Measurements from ENCODE around the gene RNF186. TPM values are rescaled to one million over a fixed set of nuclear protein-coding genes. Genes with fewer than 3 reads are reported as not detected.

Gene RNF186, protein sequence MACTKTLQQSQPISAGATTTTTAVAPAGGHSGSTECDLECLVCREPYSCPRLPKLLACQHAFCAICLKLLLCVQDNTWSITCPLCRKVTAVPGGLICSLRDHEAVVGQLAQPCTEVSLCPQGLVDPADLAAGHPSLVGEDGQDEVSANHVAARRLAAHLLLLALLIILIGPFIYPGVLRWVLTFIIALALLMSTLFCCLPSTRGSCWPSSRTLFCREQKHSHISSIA
- not detected for polyA plus RNA-seq (2013, experiment 1 of 2)
- polyA plus RNA-seq (2013, experiment 2 of 2), result not detected

DNA sequence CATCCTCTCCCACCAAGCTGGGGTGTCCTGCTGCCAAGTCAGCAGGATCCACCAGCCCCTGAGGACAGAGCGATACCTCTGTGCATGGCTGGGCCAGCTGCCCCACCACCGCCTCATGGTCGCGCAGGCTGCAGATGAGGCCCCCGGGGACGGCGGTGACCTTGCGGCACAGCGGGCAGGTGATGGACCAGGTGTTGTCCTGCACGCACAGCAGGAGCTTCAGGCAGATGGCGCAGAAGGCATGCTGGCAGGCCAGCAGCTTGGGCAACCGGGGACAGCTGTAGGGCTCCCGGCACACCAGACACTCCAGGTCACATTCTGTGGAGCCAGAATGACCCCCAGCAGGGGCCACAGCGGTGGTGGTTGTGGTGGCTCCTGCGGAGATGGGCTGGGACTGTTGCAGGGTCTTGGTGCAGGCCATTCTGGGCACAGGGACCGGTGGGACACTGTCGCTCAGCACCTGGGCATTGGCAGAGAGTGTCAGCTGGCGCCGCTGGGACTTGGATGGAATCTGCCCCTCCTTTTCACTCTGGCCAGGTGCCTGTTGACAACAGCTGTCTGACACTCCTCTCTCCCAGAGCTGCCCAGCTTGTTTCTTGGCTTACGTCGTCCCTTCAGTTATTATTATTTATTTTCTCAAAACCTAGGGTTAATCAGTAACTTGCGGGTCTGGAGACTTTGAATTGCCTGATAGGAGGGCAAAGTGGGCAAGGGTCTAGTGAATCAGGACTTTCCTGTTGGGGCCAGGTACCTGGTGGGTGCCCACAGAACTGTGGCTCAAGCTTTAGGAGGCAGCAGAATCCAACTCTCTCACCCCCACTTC, at the start of gene RNF186:
RNF186 (minus strand) TSS at position 603 of the 823 bp plus-strand sequence; CDS start at position 421, 182 bp downstream.
- H3K36me3 ChIP-seq (ENCODE audit: control insufficient read depth, insufficient read depth, low read length), result no peaks in the 10 kb centered on the region
- H3K9me3 ChIP-seq (ENCODE audit: control insufficient read depth, low read length), result no peaks in the 10 kb centered on the region
- no peak within 1 kb of the TSS for H3K4me3 ChIP-seq (ENCODE audit: extremely low read depth, insufficient read depth, low read length, poor library complexity, severe bottlenecking)
- WGBS, 2 experiments (ENCODE audit: insufficient coverage in 2 of 2), result 90 to 94% methylated on average over 19 of the region's 22 CpGs
- H3K4me1 ChIP-seq (ENCODE audit: control insufficient read depth, insufficient read depth, low read length, poor library complexity, severe bottlenecking), result peaks cover 4% of the 10 kb centered on the region
- H3K27ac ChIP-seq (ENCODE audit: low read depth, low read length, severe bottlenecking), result no peak within 1 kb of the TSS

GRCh38 chr1:19864570-19865160, 49.6 kb upstream of the RNF186 start:
- Histone ChIP-seq H3K4me1 (ENCODE audit: control insufficient read depth, insufficient read depth, low read length, poor library complexity, severe bottlenecking) (peaks cover 37% of the 10 kb centered on the region), H3K4me3 (ENCODE audit: extremely low read depth, insufficient read depth, low read length, poor library complexity, severe bottlenecking) (no peak overlapping the region), H3K36me3 (ENCODE audit: control insufficient read depth, insufficient read depth, low read length) (no peaks in the 10 kb centered on the region), H3K27ac (ENCODE audit: low read depth, low read length, severe bottlenecking) (no peak overlapping the region), H3K9me3 (ENCODE audit: control insufficient read depth, low read length) (peaks cover 14% of the 10 kb centered on the region)
- no CpG with 5 or more reads among the region's 1 CpG for WGBS, 2 experiments (ENCODE audit: insufficient coverage in 2 of 2)

GRCh38 chr1:19862944-19863343, 47.9 kb upstream of the RNF186 start:
- Histone ChIP-seq H3K9me3 (ENCODE audit: control insufficient read depth, low read length) (peaks cover 14% of the 10 kb centered on the region), H3K36me3 (ENCODE audit: control insufficient read depth, insufficient read depth, low read length) (no peaks in the 10 kb centered on the region), H3K4me1 (ENCODE audit: control insufficient read depth, insufficient read depth, low read length, poor library complexity, severe bottlenecking) (peaks cover 32% of the 10 kb centered on the region), H3K4me3 (ENCODE audit: extremely low read depth, insufficient read depth, low read length, poor library complexity, severe bottlenecking) (no peak overlapping the region), H3K27ac (ENCODE audit: low read depth, low read length, severe bottlenecking) (no peak overlapping the region)
- whole genome bisulfite sequencing, 2 experiments (ENCODE audit: insufficient coverage in 2 of 2), result 94% methylated on average over 2 to 3 of the region's 3 CpGs

DNA sequence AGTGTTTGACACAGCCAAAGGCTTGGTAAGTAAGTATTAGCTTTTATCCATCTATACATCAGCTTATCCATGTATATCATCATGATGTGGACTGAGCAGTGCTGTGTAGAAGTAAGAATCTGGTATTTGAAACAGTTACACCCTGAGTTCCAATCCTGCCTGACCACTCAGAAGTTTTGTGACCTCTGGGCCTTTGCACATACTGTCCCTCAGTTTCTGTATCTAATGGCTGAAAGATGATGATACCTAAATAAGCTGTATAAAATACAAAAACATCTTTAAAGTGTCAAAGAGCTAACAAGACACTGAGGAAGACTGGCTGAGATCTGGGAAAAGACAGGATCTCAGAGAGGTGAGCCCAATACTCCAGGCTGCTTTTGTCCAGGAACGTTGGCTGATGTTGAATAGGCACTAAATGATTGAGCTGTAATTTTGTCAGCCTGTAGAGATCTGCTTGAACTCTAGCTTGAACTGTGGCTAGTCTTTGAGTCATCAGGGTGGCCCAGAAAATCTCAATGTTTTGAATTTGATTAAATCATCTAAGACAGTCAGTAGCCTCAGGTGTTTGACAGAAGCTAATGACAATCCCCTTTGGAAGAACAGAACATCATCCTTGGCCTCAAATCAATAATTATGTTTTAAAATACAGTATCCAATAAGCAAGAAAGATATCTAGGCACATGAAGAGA, 46.9 kb upstream of the RNF186 start:
- peaks cover 14% of the 10 kb centered on the region for H3K9me3 ChIP-seq (ENCODE audit: control insufficient read depth, low read length)
- no peak overlapping the region for H3K4me3 ChIP-seq (ENCODE audit: extremely low read depth, insufficient read depth, low read length, poor library complexity, severe bottlenecking)
- H3K4me1 ChIP-seq (ENCODE audit: control insufficient read depth, insufficient read depth, low read length, poor library complexity, severe bottlenecking), result peaks cover 25% of the 10 kb centered on the region
- no peaks in the 10 kb centered on the region for H3K36me3 ChIP-seq (ENCODE audit: control insufficient read depth, insufficient read depth, low read length)
- H3K27ac ChIP-seq (ENCODE audit: low read depth, low read length, severe bottlenecking), result no peak overlapping the region
- 82 to 100% methylated on average over 1 of the region's 1 CpG for WGBS, 2 experiments (ENCODE audit: insufficient coverage in 2 of 2)

DNA sequence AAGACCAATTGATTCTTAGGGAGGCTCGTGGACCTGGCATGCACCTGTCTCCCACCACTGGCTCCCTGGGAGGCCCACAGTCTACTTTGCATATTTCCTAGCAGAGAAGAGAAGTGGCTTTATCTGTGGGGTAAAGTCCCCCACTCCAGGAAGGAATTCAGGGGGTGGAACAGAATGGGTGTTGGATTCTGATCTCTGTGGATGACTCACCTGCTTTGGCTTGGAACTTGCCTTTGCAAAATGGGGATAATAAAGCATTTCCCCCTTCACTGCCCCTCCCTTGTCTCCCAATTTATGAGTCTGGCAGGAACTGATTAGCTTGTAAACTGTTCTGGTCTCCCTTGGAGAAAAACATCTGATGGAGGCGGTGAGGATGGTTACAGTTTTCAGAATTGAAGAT, 46.0 kb upstream of the RNF186 start:
- Histone ChIP-seq H3K4me3 (ENCODE audit: extremely low read depth, insufficient read depth, low read length, poor library complexity, severe bottlenecking) (no peak overlapping the region), H3K9me3 (ENCODE audit: control insufficient read depth, low read length) (peaks cover 14% of the 10 kb centered on the region), H3K27ac (ENCODE audit: low read depth, low read length, severe bottlenecking) (no peak overlapping the region), H3K36me3 (ENCODE audit: control insufficient read depth, insufficient read depth, low read length) (no peaks in the 10 kb centered on the region), H3K4me1 (ENCODE audit: control insufficient read depth, insufficient read depth, low read length, poor library complexity, severe bottlenecking) (peaks cover 16% of the 10 kb centered on the region)
- WGBS, 2 experiments (ENCODE audit: insufficient coverage in 2 of 2), result 88% methylated on average over 1 of the region's 2 CpGs; no CpG with 5 or more reads in 1 of the 2 experiments

- no peak overlapping the region for H3K4me3 ChIP-seq (ENCODE audit: extremely low read depth, insufficient read depth, low read length, poor library complexity, severe bottlenecking)
- H3K27ac ChIP-seq (ENCODE audit: low read depth, low read length, severe bottlenecking), result no peak overlapping the region
- peaks cover 15% of the 10 kb centered on the region for H3K4me1 ChIP-seq (ENCODE audit: control insufficient read depth, insufficient read depth, low read length, poor library complexity, severe bottlenecking)
- WGBS, 2 experiments (ENCODE audit: insufficient coverage in 2 of 2), result 90 to 92% methylated on average over 2 of the region's 2 CpGs
- no peaks in the 10 kb centered on the region for H3K36me3 ChIP-seq (ENCODE audit: control insufficient read depth, insufficient read depth, low read length)
- H3K9me3 ChIP-seq (ENCODE audit: control insufficient read depth, low read length), result peaks cover 14% of the 10 kb centered on the region
Measured at GRCh38 chr1:19860418-19860817, 45.3 kb upstream of the RNF186 start.

GRCh38 chr1:19859876-19860275, 44.8 kb upstream of the RNF186 start:
- Histone ChIP-seq H3K27ac (ENCODE audit: low read depth, low read length, severe bottlenecking) (no peak overlapping the region), H3K4me3 (ENCODE audit: extremely low read depth, insufficient read depth, low read length, poor library complexity, severe bottlenecking) (no peak overlapping the region), H3K9me3 (ENCODE audit: control insufficient read depth, low read length) (peaks cover 14% of the 10 kb centered on the region), H3K36me3 (ENCODE audit: control insufficient read depth, insufficient read depth, low read length) (no peaks in the 10 kb centered on the region), H3K4me1 (ENCODE audit: control insufficient read depth, insufficient read depth, low read length, poor library complexity, severe bottlenecking) (peaks cover 15% of the 10 kb centered on the region)
- WGBS, 2 experiments (ENCODE audit: insufficient coverage in 2 of 2), result no CpG with 5 or more reads among the region's 2 CpGs

DNA sequence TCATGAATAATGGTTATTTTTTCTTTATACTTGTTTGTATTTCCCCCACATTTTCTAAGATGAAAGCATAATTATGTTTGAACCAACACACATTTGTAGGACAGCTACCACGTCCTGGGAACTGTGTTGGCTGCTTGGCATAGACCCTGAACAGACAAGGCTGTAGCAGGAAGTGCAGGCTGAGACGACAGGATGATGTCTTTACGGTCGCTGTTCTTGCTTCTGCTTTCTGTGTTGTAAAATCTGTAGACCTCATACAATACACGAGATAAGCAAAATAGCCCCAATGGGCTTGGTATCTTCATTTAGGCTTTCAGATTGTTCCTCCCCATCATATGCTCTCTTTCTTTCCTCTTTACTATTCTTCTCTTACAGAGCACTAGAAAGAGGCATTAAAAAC, 43.8 kb upstream of the RNF186 start:
- Histone ChIP-seq H3K9me3 (ENCODE audit: control insufficient read depth, low read length) (peaks cover 14% of the 10 kb centered on the region), H3K27ac (ENCODE audit: low read depth, low read length, severe bottlenecking) (no peak overlapping the region), H3K4me3 (ENCODE audit: extremely low read depth, insufficient read depth, low read length, poor library complexity, severe bottlenecking) (no peak overlapping the region), H3K4me1 (ENCODE audit: control insufficient read depth, insufficient read depth, low read length, poor library complexity, severe bottlenecking) (peaks cover 15% of the 10 kb centered on the region), H3K36me3 (ENCODE audit: control insufficient read depth, insufficient read depth, low read length) (no peaks in the 10 kb centered on the region)
- WGBS, 2 experiments (ENCODE audit: insufficient coverage in 2 of 2), result 33 to 78% methylated on average over 1 of the region's 5 CpGs

DNA sequence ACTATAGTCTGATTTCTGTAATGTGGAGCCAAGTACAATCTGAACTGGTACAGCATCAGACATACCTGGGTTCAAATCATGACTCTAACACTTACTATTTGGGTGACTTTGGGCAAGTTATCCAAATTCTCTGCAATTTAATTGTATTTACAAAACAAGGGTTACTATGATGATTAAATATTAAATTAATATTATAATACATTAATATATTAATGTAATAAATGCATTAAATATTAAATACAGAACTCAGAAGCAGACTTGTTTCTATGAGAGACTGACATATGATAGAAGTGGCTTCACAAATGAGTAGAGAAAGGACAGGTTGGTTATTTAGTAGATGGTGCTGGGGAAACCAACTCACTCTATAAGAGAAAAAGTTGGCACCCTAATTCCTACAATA, 39.8 kb upstream of the RNF186 start:
- H3K4me3 ChIP-seq (ENCODE audit: extremely low read depth, insufficient read depth, low read length, poor library complexity, severe bottlenecking), result no peak overlapping the region
- H3K4me1 ChIP-seq (ENCODE audit: control insufficient read depth, insufficient read depth, low read length, poor library complexity, severe bottlenecking), result no peaks in the 10 kb centered on the region
- H3K36me3 ChIP-seq (ENCODE audit: control insufficient read depth, insufficient read depth, low read length), result no peaks in the 10 kb centered on the region
- no peaks in the 10 kb centered on the region for H3K9me3 ChIP-seq (ENCODE audit: control insufficient read depth, low read length)
- no peak overlapping the region for H3K27ac ChIP-seq (ENCODE audit: low read depth, low read length, severe bottlenecking)

GRCh38 chr1:19852036-19852435, 37.0 kb upstream of the RNF186 start:
- no CpG with 5 or more reads among the region's 1 CpG for WGBS, 2 experiments (ENCODE audit: insufficient coverage in 2 of 2)
- H3K9me3 ChIP-seq (ENCODE audit: control insufficient read depth, low read length), result no peaks in the 10 kb centered on the region

More at GRCh38 chr1:19852036-19852435, 37.0 kb upstream of the RNF186 start:
- no peak overlapping the region for H3K27ac ChIP-seq (ENCODE audit: low read depth, low read length, severe bottlenecking)
- no peak overlapping the region for H3K4me3 ChIP-seq (ENCODE audit: extremely low read depth, insufficient read depth, low read length, poor library complexity, severe bottlenecking)
- H3K36me3 ChIP-seq (ENCODE audit: control insufficient read depth, insufficient read depth, low read length), result no peaks in the 10 kb centered on the region
- H3K4me1 ChIP-seq (ENCODE audit: control insufficient read depth, insufficient read depth, low read length, poor library complexity, severe bottlenecking), result no peaks in the 10 kb centered on the region

Data from mesodermal cell (in vitro differentiated cells).